Liver (tissue), 9 donors: ENCODE data around the gene EMP1. TPM values are rescaled to one million over a fixed set of nuclear protein-coding genes. Genes with fewer than 3 reads are reported as not detected.

Experiments
- DNase-seq: peaks from one replicate; pipeline ENCODE4 v3.0.0-alpha.2; 2017; ENCODE audit warnings: low spot score
- H3K27ac ChIP-seq, 2 donors: one replicate each; pipeline ENCODE4 v1.7.0; 2013; ENCODE audit warnings: inconsistent platforms in 2 of 2, low read length in 2 of 2, control low read depth in 1 of 2, low read depth in 1 of 2, mild to moderate bottlenecking in 1 of 2
- H3K27me3 ChIP-seq, 4 donors: one replicate each; pipeline versions ENCODE4 v1.6.1 to v1.7.0; 2013; ENCODE audit warnings: low read length in 3 of 4, inconsistent platforms in 1 of 4, mild to moderate bottlenecking in 1 of 4, moderate library complexity in 1 of 4; ENCODE audit not compliant: control insufficient read depth in 4 of 4, insufficient read depth in 4 of 4
- H3K36me3 ChIP-seq, 4 donors: one replicate each; pipeline versions ENCODE4 v1.6.1 to v1.7.0; 2013; ENCODE audit warnings: low read length in 3 of 4, mild to moderate bottlenecking in 3 of 4, low read depth in 1 of 4, moderate library complexity in 1 of 4; ENCODE audit not compliant: control insufficient read depth in 4 of 4, insufficient read depth in 3 of 4
- H3K4me1 ChIP-seq, 4 donors: one replicate each; pipeline versions ENCODE4 v1.6.1 to v1.7.0; 2013; ENCODE audit warnings: low read length in 3 of 4, mild to moderate bottlenecking in 3 of 4, moderate library complexity in 1 of 4; ENCODE audit not compliant: control insufficient read depth in 4 of 4, insufficient read depth in 4 of 4
- H3K4me3 ChIP-seq, 3 donors: one replicate each; pipeline versions ENCODE4 v1.6.1 to v1.7.0; 2013; ENCODE audit warnings: low read length in 3 of 3, control low read depth in 1 of 3, low read depth in 1 of 3, mild to moderate bottlenecking in 1 of 3
- H3K9ac ChIP-seq, 2 donors: one replicate each; pipeline ENCODE4 v1.7.0; 2013; ENCODE audit warnings: low read length in 2 of 2, mild to moderate bottlenecking in 2 of 2, moderate library complexity in 2 of 2, control low read depth in 1 of 2, low read depth in 1 of 2
- H3K9me3 ChIP-seq, 4 donors: one replicate each; pipeline versions ENCODE4 v1.6.1 to v1.7.0; 2013; ENCODE audit warnings: low read length in 3 of 4; ENCODE audit not compliant: control insufficient read depth in 4 of 4
- EGR1 ChIP-seq, 2 donors: IDR thresholded peaks; 2 replicates each; pipeline ENCODE4 v1.6.1; 2016 to 2018; ENCODE audit warnings: antibody characterized with exemption in 2 of 2, low read depth in 2 of 2
- FOXA1 ChIP-seq: IDR thresholded peaks from 2 replicates; pipeline ENCODE4 v1.6.1; 2016; ENCODE audit warnings: antibody characterized with exemption
- FOXA2 ChIP-seq: IDR thresholded peaks from 2 replicates; pipeline ENCODE4 v1.6.1; 2016; ENCODE audit warnings: antibody characterized with exemption
- HNF4A ChIP-seq, 2 donors: conservative IDR thresholded peaks; 2 replicates each; pipeline ENCODE4 v1.6.1; 2016; ENCODE audit warnings: antibody characterized with exemption in 2 of 2, mild to moderate bottlenecking in 2 of 2
- HNF4G ChIP-seq: IDR thresholded peaks from 2 replicates; pipeline ENCODE4 v1.6.1; 2016; ENCODE audit warnings: antibody characterized with exemption
- JUND ChIP-seq, 2 donors: IDR thresholded peaks; 2 replicates each; pipeline ENCODE4 v1.6.1; 2016; ENCODE audit warnings: antibody characterized with exemption in 2 of 2
- NR2F2 ChIP-seq: IDR thresholded peaks from 2 replicates; pipeline ENCODE4 v1.6.1; 2016; ENCODE audit warnings: antibody characterized with exemption
- RAD21 ChIP-seq, 2 donors: IDR thresholded peaks; 2 replicates each; pipeline ENCODE4 v1.6.1; 2016; ENCODE audit warnings: antibody characterized with exemption in 2 of 2, mild to moderate bottlenecking in 2 of 2
- RXRA ChIP-seq, 2 donors: IDR thresholded peaks; 2 replicates each; pipeline ENCODE4 v1.6.1; 2017 to 2018; ENCODE audit warnings: antibody characterized with exemption in 2 of 2, mild to moderate bottlenecking in 1 of 2
- SP1 ChIP-seq: IDR thresholded peaks from 2 replicates; pipeline ENCODE4 v1.6.1; 2018; ENCODE audit warnings: antibody characterized with exemption, mild to moderate bottlenecking
- TAF1 ChIP-seq: conservative IDR thresholded peaks from 2 replicates; pipeline ENCODE4 v1.6.1; 2016; ENCODE audit warnings: antibody characterized with exemption, mild to moderate bottlenecking
- YY1 ChIP-seq: IDR thresholded peaks from 2 replicates; pipeline ENCODE4 v1.6.1; 2016; ENCODE audit warnings: antibody characterized with exemption, mild to moderate bottlenecking
- WGBS: extraction: QIAGEN DNeasy Blood & Tissue Kit; methylation state at CpG from one replicate; pipeline ENCODE4 v1.1.7; 2013; 5-methylcytosine and 5-hydroxymethylcytosine counted together
- polyA plus RNA-seq, 2 donors: library from polyadenylated mRNA; stranded (reverse) in 1 of 2; unstranded in 1 of 2; fragments of 200-250 nt in 1 of 2; fragments of >200 nt in 1 of 2; fragmentation: Nextera tagmentation in 1 of 2; extraction: Ambion mirVana in 1 of 2; gene quantifications; one replicate each; pipeline versions ENCODE4 v1.2.1 to v1.2.3, GENCODE V29; 2013 to 2015
- total RNA-seq, 2 donors: library from RNA; depleted of rRNA; stranded (reverse); fragments of >200 nt; gene quantifications; one replicate each; pipeline ENCODE4 v1.2.3, GENCODE V29; 2014
- TF ChIP-seq, protein P1 (sequence below): fragments of 150-350 bp; IDR thresholded peaks from 2 replicates; pipeline ENCODE4 v1.5.1; 2017; ENCODE audit warnings: improper control_type of control experiment, low read depth, low read length; ENCODE audit not compliant: missing input control
- TF ChIP-seq, protein P2 (sequence below): IDR thresholded peaks from 2 replicates; pipeline ENCODE4 v1.6.1; 2016; ENCODE audit warnings: antibody characterized with exemption, mild to moderate bottlenecking
- TF ChIP-seq, protein P3 (sequence below): IDR thresholded peaks from 2 replicates; pipeline ENCODE4 v1.6.1; 2016; ENCODE audit warnings: antibody characterized with exemption
- TF ChIP-seq, protein P4 (sequence below): IDR thresholded peaks from 2 replicates; pipeline ENCODE4 v1.6.1; 2016; ENCODE audit warnings: antibody characterized with exemption
- donor health status: healthy.
- donor health status: healthy.
- donor health status: healthy.
- donor health status: healthy.
- donor health status: healthy.

Gene EMP1
- total and polyA plus RNA-seq, 4 donors, result 1.6 to 5.6 (median 3.6) TPM

GRCh38 chr12:13255792-13256691 is 59.5 kb downstream of the EMP1 start:
- Histone ChIP-seq H3K27ac (no peak overlapping the region), H3K27me3 (no peaks in the 10 kb centered on the region), H3K36me3 (no peaks in the 10 kb centered on the region), H3K9me3 (no peaks in the 10 kb centered on the region), H3K4me3 (peak overlapping the region in 1 of 3 donors; percentile 8), H3K4me1 (peaks cover 0 to 4% (median 0%) of the 10 kb centered on the region in 4 donors), H3K9ac (no peak overlapping the region)
- WGBS, result 29% methylated on average over 18 of the region's 18 CpGs
- TF ChIP-seq RXRA (IDR thresholded peaks at IDR 0.05) (peak in 1 of 2 donors; percentile 25), YY1 (peak; percentile 36), HNF4G (no peak), FOXA1 (peak; percentile 20), JUND (IDR thresholded peaks at IDR 0.05) (peak in 1 of 2 donors; percentile 13), RAD21 (IDR thresholded peaks at IDR 0.05) (peak; percentile 85 to 92), HNF4A (conservative IDR thresholded peaks at IDR 0.05) (peak; percentile 26 to 28), FOXA2 (peak; percentile 10), TAF1 (no peak)
- TF ChIP-seq, protein P1, sequence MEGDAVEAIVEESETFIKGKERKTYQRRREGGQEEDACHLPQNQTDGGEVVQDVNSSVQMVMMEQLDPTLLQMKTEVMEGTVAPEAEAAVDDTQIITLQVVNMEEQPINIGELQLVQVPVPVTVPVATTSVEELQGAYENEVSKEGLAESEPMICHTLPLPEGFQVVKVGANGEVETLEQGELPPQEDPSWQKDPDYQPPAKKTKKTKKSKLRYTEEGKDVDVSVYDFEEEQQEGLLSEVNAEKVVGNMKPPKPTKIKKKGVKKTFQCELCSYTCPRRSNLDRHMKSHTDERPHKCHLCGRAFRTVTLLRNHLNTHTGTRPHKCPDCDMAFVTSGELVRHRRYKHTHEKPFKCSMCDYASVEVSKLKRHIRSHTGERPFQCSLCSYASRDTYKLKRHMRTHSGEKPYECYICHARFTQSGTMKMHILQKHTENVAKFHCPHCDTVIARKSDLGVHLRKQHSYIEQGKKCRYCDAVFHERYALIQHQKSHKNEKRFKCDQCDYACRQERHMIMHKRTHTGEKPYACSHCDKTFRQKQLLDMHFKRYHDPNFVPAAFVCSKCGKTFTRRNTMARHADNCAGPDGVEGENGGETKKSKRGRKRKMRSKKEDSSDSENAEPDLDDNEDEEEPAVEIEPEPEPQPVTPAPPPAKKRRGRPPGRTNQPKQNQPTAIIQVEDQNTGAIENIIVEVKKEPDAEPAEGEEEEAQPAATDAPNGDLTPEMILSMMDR, result peak; percentile 98
- TF ChIP-seq, protein P2, sequence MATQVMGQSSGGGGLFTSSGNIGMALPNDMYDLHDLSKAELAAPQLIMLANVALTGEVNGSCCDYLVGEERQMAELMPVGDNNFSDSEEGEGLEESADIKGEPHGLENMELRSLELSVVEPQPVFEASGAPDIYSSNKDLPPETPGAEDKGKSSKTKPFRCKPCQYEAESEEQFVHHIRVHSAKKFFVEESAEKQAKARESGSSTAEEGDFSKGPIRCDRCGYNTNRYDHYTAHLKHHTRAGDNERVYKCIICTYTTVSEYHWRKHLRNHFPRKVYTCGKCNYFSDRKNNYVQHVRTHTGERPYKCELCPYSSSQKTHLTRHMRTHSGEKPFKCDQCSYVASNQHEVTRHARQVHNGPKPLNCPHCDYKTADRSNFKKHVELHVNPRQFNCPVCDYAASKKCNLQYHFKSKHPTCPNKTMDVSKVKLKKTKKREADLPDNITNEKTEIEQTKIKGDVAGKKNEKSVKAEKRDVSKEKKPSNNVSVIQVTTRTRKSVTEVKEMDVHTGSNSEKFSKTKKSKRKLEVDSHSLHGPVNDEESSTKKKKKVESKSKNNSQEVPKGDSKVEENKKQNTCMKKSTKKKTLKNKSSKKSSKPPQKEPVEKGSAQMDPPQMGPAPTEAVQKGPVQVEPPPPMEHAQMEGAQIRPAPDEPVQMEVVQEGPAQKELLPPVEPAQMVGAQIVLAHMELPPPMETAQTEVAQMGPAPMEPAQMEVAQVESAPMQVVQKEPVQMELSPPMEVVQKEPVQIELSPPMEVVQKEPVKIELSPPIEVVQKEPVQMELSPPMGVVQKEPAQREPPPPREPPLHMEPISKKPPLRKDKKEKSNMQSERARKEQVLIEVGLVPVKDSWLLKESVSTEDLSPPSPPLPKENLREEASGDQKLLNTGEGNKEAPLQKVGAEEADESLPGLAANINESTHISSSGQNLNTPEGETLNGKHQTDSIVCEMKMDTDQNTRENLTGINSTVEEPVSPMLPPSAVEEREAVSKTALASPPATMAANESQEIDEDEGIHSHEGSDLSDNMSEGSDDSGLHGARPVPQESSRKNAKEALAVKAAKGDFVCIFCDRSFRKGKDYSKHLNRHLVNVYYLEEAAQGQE, result no peak
- DNase-seq, result peak; percentile 89

GRCh38 chr12:13256692-13257045 is 60.1 kb downstream of the EMP1 start:
- H3K27me3 ChIP-seq, result no peaks in the 10 kb centered on the region
- no peak for DNase-seq
- no peak overlapping the region for H3K9ac ChIP-seq
- 98% methylated on average over 4 of the region's 4 CpGs for WGBS
- no peak overlapping the region for H3K4me3 ChIP-seq
- H3K36me3 ChIP-seq, result no peaks in the 10 kb centered on the region
- no peak for TF ChIP-seq FOXA1
- TF ChIP-seq RXRA (IDR thresholded peaks at IDR 0.05), result no peak
- no peak for TF ChIP-seq HNF4A (conservative IDR thresholded peaks at IDR 0.05)
- TF ChIP-seq, protein P3, sequence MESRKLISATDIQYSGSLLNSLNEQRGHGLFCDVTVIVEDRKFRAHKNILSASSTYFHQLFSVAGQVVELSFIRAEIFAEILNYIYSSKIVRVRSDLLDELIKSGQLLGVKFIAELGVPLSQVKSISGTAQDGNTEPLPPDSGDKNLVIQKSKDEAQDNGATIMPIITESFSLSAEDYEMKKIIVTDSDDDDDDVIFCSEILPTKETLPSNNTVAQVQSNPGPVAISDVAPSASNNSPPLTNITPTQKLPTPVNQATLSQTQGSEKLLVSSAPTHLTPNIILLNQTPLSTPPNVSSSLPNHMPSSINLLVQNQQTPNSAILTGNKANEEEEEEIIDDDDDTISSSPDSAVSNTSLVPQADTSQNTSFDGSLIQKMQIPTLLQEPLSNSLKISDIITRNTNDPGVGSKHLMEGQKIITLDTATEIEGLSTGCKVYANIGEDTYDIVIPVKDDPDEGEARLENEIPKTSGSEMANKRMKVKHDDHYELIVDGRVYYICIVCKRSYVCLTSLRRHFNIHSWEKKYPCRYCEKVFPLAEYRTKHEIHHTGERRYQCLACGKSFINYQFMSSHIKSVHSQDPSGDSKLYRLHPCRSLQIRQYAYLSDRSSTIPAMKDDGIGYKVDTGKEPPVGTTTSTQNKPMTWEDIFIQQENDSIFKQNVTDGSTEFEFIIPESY, result no peak
- TF ChIP-seq RAD21 (IDR thresholded peaks at IDR 0.05), result no peak
- TF ChIP-seq, protein P4, sequence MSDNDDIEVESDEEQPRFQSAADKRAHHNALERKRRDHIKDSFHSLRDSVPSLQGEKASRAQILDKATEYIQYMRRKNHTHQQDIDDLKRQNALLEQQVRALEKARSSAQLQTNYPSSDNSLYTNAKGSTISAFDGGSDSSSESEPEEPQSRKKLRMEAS, result no peak
- no peak for TF ChIP-seq FOXA2
- no peak for TF ChIP-seq EGR1 (IDR thresholded peaks at IDR 0.05; ENCODE audit: low read depth in 2 of 2)
- TF ChIP-seq, protein P1, result no peak
- no peak for TF ChIP-seq JUND (IDR thresholded peaks at IDR 0.05)
- no peak for TF ChIP-seq YY1
- no peak for TF ChIP-seq HNF4G
- TF ChIP-seq, protein P2, result no peak
- no peak for TF ChIP-seq TAF1
- no peak for TF ChIP-seq SP1
- TF ChIP-seq NR2F2, result no peak
- H3K27ac ChIP-seq, result no peak overlapping the region
- H3K9me3 ChIP-seq, result no peaks in the 10 kb centered on the region
- H3K4me1 ChIP-seq, result peaks cover 0 to 4% (median 0%) of the 10 kb centered on the region in 4 donors
